Prostate gland (tissue), 2 donors: Measurements from ENCODE around the gene SCIN. TPM values are rescaled to one million over a fixed set of nuclear protein-coding genes. Genes with fewer than 3 reads are reported as not detected.

ENCODE experiments used
- DNase-seq: peaks from one replicate; pipeline ENCODE4 v3.0.0-alpha.2; 2019; ENCODE audit warnings: low spot score
- H3K27ac ChIP-seq, 2 donors: fragments of 200-600 bp; sonication (generic); 2 replicates each; pipeline ENCODE4 v1.5.1; 2017 to 2019
- H3K27me3 ChIP-seq: fragments of 200-600 bp; sonication (generic); replicated peaks from 2 replicates; pipeline ENCODE4 v1.5.1; 2019; ENCODE audit not compliant: insufficient read depth
- H3K36me3 ChIP-seq, 2 donors: fragments of 200-600 bp; sonication (generic); 1 replicate in 1 of 2; 2 replicates in 1 of 2; pipeline versions ENCODE4 v1.5.1 to v1.8.1; 2017 to 2019
- H3K4me1 ChIP-seq: fragments of 200-600 bp; sonication (generic); replicated peaks from 2 replicates; pipeline ENCODE4 v1.5.1; 2019
- H3K4me3 ChIP-seq, 2 donors: fragments of 200-600 bp; sonication (generic); 2 replicates each; pipeline ENCODE4 v1.5.1; 2017 to 2019
- H3K9me3 ChIP-seq: fragments of 200-600 bp; sonication (generic); 2 replicates; pipeline ENCODE4 v1.5.1; 2017
- POLR2A ChIP-seq: fragments of 450-650 bp; IDR thresholded peaks from one replicate; pipeline ENCODE4 v1.6.1; 2016; ENCODE audit warnings: antibody characterized with exemption, mild to moderate bottlenecking
- POLR2AphosphoS5 ChIP-seq: sonication (generic); formaldehyde crosslinking; IDR thresholded peaks from one replicate; pipeline ENCODE4 v1.6.1; 2017; ENCODE audit warnings: antibody characterized with exemption
- WGBS: methylation state at CpG from one replicate; pipeline ENCODE4 v1.1.5; 2018; 5-methylcytosine and 5-hydroxymethylcytosine counted together
- intact Hi-C: fragments of 100-400 bp; cut with DNase I; formaldehyde crosslinking; loops from one replicate; pipeline ENCODE4 v1.14.2; 2022
- total RNA-seq, 2 donors: library from RNA; depleted of rRNA; stranded (reverse); fragments of >200 nt; gene quantifications; one replicate each; pipeline ENCODE4 v1.1.0, GENCODE V29; 2016
- TF ChIP-seq, protein P1 (sequence below), 4 experiments: fragments of 200-600 bp in 2 of 4; fragments of 450-650 bp in 2 of 4; sonication (generic) in 2 of 4; IDR thresholded peaks; 1 replicate in 3 of 4; 2 replicates in 1 of 4; pipeline ENCODE4 v1.5.1; 2016 to 2019; ENCODE audit warnings: antibody characterized with exemption in 4 of 4, mild to moderate bottlenecking in 2 of 4, moderate library complexity in 2 of 4

Gene SCIN
- total RNA-seq, 2 donors from 2014 or later, result 7.6 to 12.2 TPM

DNA sequence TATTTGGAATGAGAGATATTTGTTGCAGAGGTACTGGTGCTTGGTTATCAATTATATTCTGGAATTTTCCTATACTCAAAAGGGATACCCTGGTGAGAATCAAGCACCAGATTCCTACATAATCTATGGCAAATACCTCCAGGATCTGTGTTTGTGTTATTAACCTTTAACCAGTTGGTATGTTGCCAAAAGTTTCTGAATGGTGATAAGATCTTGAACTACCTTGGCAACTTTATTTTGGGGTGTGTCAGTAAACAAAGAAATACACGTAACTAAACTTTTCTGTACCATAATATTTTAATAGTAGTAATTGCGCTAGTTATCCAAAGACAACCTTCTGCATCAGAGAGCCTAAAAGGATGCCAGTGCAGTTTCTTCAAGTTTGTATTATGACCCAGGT is 13.4 kb downstream of the SCIN start:
- Histone ChIP-seq H3K36me3 (no peaks in the 10 kb centered on the region), H3K27ac (no peak overlapping the region), H3K27me3 (no peaks in the 10 kb centered on the region), H3K9me3 (no peaks in the 10 kb centered on the region), H3K4me3 (no peak overlapping the region), H3K4me1 (no peaks in the 10 kb centered on the region)
- 50% methylated on average over 2 of the region's 2 CpGs for WGBS
- no peak for DNase-seq
- intact Hi-C loops, result no loop called here
- TF ChIP-seq, protein P1, sequence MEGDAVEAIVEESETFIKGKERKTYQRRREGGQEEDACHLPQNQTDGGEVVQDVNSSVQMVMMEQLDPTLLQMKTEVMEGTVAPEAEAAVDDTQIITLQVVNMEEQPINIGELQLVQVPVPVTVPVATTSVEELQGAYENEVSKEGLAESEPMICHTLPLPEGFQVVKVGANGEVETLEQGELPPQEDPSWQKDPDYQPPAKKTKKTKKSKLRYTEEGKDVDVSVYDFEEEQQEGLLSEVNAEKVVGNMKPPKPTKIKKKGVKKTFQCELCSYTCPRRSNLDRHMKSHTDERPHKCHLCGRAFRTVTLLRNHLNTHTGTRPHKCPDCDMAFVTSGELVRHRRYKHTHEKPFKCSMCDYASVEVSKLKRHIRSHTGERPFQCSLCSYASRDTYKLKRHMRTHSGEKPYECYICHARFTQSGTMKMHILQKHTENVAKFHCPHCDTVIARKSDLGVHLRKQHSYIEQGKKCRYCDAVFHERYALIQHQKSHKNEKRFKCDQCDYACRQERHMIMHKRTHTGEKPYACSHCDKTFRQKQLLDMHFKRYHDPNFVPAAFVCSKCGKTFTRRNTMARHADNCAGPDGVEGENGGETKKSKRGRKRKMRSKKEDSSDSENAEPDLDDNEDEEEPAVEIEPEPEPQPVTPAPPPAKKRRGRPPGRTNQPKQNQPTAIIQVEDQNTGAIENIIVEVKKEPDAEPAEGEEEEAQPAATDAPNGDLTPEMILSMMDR (IDR thresholded peaks at IDR 0.05), result no peak
- TF ChIP-seq POLR2A (no peak), POLR2AphosphoS5 (no peak)

DNA sequence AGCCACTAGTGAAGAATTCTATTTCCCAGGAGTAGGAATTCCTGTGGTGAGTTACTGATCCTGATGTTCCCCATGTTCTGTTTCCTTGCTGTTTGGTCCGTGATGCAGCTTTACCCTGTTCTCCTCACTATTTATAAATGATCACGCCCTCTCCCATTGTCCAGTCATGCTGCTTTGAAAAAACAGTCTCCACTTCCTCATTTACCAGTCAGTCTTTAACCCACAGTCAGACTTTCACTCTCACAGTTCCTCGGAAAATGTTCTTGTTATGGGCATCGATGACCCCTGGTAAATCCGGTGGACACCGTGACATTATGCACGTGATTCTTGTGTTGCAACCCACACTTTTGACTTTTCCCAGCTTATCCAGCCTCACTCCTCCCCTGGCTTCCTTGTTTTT is 14.4 kb downstream of the SCIN start:
- Histone ChIP-seq H3K9me3 (no peaks in the 10 kb centered on the region), H3K36me3 (no peaks in the 10 kb centered on the region), H3K27me3 (no peaks in the 10 kb centered on the region), H3K4me3 (no peak overlapping the region), H3K4me1 (no peaks in the 10 kb centered on the region), H3K27ac (no peak overlapping the region)
- 80% methylated on average over 7 of the region's 7 CpGs for WGBS
- DNase-seq, result no peak
- intact Hi-C loops, result no loop called here
- TF ChIP-seq, protein P1 (IDR thresholded peaks at IDR 0.05), result no peak
- no peak for TF ChIP-seq POLR2AphosphoS5
- no peak for TF ChIP-seq POLR2A

DNA sequence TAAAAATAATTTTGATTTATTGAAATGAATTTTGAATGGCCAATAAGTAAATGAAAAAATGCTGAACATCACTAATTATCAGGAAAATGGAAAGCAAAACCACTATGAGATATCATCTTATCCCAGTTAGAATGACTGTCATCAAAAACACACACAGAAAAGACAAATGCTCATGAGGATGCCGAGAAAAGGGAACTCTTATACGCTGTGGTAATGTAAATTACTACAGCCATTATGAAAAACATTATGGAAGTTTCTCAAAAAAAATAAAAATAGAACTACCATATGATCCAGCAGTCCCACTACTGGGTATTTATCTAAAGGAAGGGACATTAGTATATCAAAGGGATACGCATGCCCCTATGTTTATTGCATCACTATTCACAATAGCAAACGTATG is 15.8 kb downstream of the SCIN start:
- intact Hi-C loops, result no loop called here
- H3K4me1 ChIP-seq, result no peaks in the 10 kb centered on the region
- DNase-seq, result no peak
- H3K4me3 ChIP-seq, result no peak overlapping the region
- no peaks in the 10 kb centered on the region for H3K27me3 ChIP-seq
- H3K9me3 ChIP-seq, result no peaks in the 10 kb centered on the region
- H3K27ac ChIP-seq, result no peak overlapping the region
- WGBS, result 87% methylated on average over 4 of the region's 4 CpGs
- TF ChIP-seq, protein P1 (IDR thresholded peaks at IDR 0.05), result no peak
- TF ChIP-seq POLR2A (no peak), POLR2AphosphoS5 (no peak)
- H3K36me3 ChIP-seq, result no peaks in the 10 kb centered on the region

DNA sequence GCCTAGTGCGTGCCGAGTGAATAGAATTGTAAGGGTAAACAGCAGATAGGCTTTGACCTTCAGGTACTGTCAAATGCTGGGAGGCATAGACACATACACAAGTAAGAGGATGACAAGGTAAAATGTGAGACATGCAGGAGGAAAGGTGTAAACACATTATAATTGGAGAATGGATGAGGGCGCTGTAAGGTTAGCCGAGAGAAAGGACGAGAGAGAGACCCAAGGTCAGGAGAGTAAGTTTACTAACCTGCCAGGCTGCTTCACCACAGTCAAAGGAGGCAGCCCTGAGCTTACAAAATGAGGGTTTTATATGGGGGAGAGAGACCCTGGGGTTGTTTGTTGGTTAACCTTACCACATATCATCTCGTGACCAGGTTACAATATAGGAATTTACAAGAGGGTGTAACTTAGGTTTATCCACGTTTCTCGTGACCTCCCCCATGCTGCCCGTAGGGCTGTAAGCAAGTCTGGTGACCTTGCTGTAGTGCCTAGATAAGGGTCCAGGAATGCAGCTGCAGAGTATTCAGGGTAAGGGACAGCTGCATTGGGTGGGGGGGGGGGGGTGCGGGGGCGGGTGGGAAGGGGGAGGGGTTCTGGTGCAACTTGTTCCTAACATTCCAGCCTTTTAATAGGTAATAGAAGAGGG is 17.9 kb downstream of the SCIN start:
- no peak overlapping the region for H3K27ac ChIP-seq
- H3K9me3 ChIP-seq, result no peaks in the 10 kb centered on the region
- 92% methylated on average over 11 of the region's 11 CpGs for WGBS
- no peak overlapping the region for H3K4me3 ChIP-seq
- no peak for DNase-seq
- H3K4me1 ChIP-seq, result no peaks in the 10 kb centered on the region
- H3K36me3 ChIP-seq, result no peaks in the 10 kb centered on the region
- H3K27me3 ChIP-seq, result no peaks in the 10 kb centered on the region
- TF ChIP-seq, protein P1 (IDR thresholded peaks at IDR 0.05), result no peak
- TF ChIP-seq POLR2AphosphoS5 (no peak), POLR2A (no peak)
- intact Hi-C loops, result no loop called here

DNA sequence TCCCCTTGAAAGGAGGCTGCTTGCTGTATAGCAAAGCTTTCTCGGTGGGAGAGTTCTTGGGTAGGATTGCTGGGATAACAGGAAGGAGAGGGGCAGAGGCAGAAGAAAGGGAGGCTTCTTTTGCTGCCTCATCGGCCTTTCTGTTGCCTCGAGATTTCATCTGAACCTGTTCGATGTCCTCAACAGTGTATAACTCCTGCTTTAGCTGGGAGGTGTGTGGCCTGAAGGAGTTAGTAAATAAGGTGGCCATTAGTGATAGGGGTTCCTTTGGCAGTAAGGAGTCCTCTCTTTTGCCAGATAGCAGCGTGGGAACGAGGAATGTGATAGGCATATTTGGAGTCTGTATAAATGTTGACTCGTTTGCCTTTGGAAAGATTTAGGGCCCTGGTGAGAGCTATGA is 20.0 kb downstream of the SCIN start:
- Histone ChIP-seq H3K36me3 (no peaks in the 10 kb centered on the region), H3K27ac (no peak overlapping the region), H3K4me3 (no peak overlapping the region), H3K27me3 (no peaks in the 10 kb centered on the region), H3K4me1 (no peaks in the 10 kb centered on the region), H3K9me3 (no peaks in the 10 kb centered on the region)
- 85% methylated on average over 7 of the region's 7 CpGs for WGBS
- TF ChIP-seq POLR2AphosphoS5 (no peak), POLR2A (no peak)
- TF ChIP-seq, protein P1 (IDR thresholded peaks at IDR 0.05), result no peak
- DNase-seq, result no peak
- intact Hi-C loops, result no loop called here
